Brain microvascular endothelial cell (primary cell): Measurements from ENCODE around the gene COLGALT1.
"Not testable (repeated sequence)": the region's sequence is repeated elsewhere in the genome, so short reads cannot be mapped to it uniquely, and the experiment has no call there.

Experiments
- DNase-seq: peaks from one replicate; pipeline ENCODE4 v3.0.0-alpha.2; 2020
- H3K27ac ChIP-seq: fragments of 250-450 bp; sonication (Bioruptor Pico); 2 replicates; pipeline ENCODE4 v1.5.1; 2020; ENCODE audit warnings: mild to moderate bottlenecking, moderate library complexity
- H3K27me3 ChIP-seq: fragments of 250-450 bp; sonication (Bioruptor Pico); replicated peaks from 2 replicates; pipeline ENCODE4 v1.5.1; 2020; ENCODE audit warnings: mild to moderate bottlenecking
- H3K36me3 ChIP-seq: fragments of 250-450 bp; sonication (Bioruptor Pico); replicated peaks from 2 replicates; pipeline ENCODE4 v1.5.1; 2020; ENCODE audit warnings: mild to moderate bottlenecking
- H3K4me3 ChIP-seq: 2 replicates; pipeline ENCODE4 v1.5.1; 2011; ENCODE audit warnings: low read depth, mild to moderate bottlenecking, control low read depth, low read length, moderate library complexity
- CTCF ChIP-seq: IDR thresholded peaks from 2 replicates; pipeline ENCODE4 v1.5.1; 2011; ENCODE audit warnings: low read depth, mild to moderate bottlenecking, moderate library complexity, low read length, control low read depth, inconsistent platforms; ENCODE audit errors: missing control alignments
- in situ Hi-C: cut with HindIII; loops from 2 replicates; pipeline ENCODE4 v1.10.0; 2017; ENCODE audit warnings: low sequenced_read_pairs, low pct_ligation_motif_present

COLGALT1 gene

GRCh38 chr19:17565611-17566010 lies 10.2 kb downstream of the COLGALT1 start:
- no peak overlapping the region for H3K27ac ChIP-seq
- DNase-seq: no peak
- H3K27me3 ChIP-seq: no peaks in the 10 kb centered on the region
- no peak for TF ChIP-seq CTCF
- in situ Hi-C loops: no loop called here
- H3K4me3 ChIP-seq: no peak overlapping the region
- H3K36me3 ChIP-seq: peaks cover 75% of the 10 kb centered on the region

- H3K36me3 ChIP-seq: peaks cover 73% of the 10 kb centered on the region
- in situ Hi-C loops: no loop called here
Measured at GRCh38 chr19:17567940-17568339, 12.5 kb downstream of the COLGALT1 start.

GRCh38 chr19:17570291-17570690 lies 14.8 kb downstream of the COLGALT1 start:
- DNase-seq, H3K27me3 ChIP-seq, H3K27ac ChIP-seq, H3K4me3 ChIP-seq, in situ Hi-C loops: not testable (repeated sequence)
- peaks cover 81% of the 10 kb centered on the region for H3K36me3 ChIP-seq

More at GRCh38 chr19:17567940-17568339, 12.5 kb downstream of the COLGALT1 start:
- TF ChIP-seq CTCF: no peak
- Histone ChIP-seq H3K27me3 (no peaks in the 10 kb centered on the region), H3K4me3 (no peak overlapping the region), H3K27ac (no peak overlapping the region)
- no peak for DNase-seq

- H3K4me3 ChIP-seq: no peak overlapping the region
- H3K36me3 ChIP-seq: peaks cover 81% of the 10 kb centered on the region
Measured at GRCh38 chr19:17570791-17571190, 15.3 kb downstream of the COLGALT1 start.

GRCh38 chr19:17572638-17573037 lies 17.2 kb downstream of the COLGALT1 start:
- TF ChIP-seq CTCF: no peak
- no peak overlapping the region for H3K4me3 ChIP-seq
- H3K27ac ChIP-seq: no peak overlapping the region
- in situ Hi-C loops: no loop called here
- DNase-seq: no peak
- peaks cover 73% of the 10 kb centered on the region for H3K36me3 ChIP-seq
- H3K27me3 ChIP-seq: no peaks in the 10 kb centered on the region

More at GRCh38 chr19:17570791-17571190, 15.3 kb downstream of the COLGALT1 start:
- no peak for TF ChIP-seq CTCF
- H3K27ac ChIP-seq: no peak overlapping the region
- in situ Hi-C loops: no loop called here
- DNase-seq: no peak
- H3K27me3 ChIP-seq: no peaks in the 10 kb centered on the region

- no peak for DNase-seq
- TF ChIP-seq CTCF: no peak
- Histone ChIP-seq H3K27me3 (no peaks in the 10 kb centered on the region), H3K4me3 (no peak overlapping the region), H3K36me3 (peaks cover 75% of the 10 kb centered on the region), H3K27ac (no peak overlapping the region)
- in situ Hi-C loops: no loop called here
Measured at GRCh38 chr19:17575871-17576757, 20.7 kb downstream of the COLGALT1 start.
